GM23248 (cell line): ENCODE data around the gene CST8.

ENCODE experiments used
- EZH2 ChIP-seq: fragments of 200-600 bp; sonication (generic); IDR thresholded peaks from 2 replicates; pipeline ENCODE4 v1.6.1; 2018; ENCODE audit warnings: antibody characterized with exemption, mild to moderate bottlenecking; ENCODE audit not compliant: insufficient read depth, poor library complexity, severe bottlenecking
- EZH2phosphoT487 ChIP-seq: fragments of 200-600 bp; sonication (generic); IDR thresholded peaks from 2 replicates; pipeline ENCODE4 v1.6.1; 2018; ENCODE audit warnings: antibody characterized with exemption, moderate library complexity, mild to moderate bottlenecking, low read depth; ENCODE audit not compliant: insufficient read depth

DNA sequence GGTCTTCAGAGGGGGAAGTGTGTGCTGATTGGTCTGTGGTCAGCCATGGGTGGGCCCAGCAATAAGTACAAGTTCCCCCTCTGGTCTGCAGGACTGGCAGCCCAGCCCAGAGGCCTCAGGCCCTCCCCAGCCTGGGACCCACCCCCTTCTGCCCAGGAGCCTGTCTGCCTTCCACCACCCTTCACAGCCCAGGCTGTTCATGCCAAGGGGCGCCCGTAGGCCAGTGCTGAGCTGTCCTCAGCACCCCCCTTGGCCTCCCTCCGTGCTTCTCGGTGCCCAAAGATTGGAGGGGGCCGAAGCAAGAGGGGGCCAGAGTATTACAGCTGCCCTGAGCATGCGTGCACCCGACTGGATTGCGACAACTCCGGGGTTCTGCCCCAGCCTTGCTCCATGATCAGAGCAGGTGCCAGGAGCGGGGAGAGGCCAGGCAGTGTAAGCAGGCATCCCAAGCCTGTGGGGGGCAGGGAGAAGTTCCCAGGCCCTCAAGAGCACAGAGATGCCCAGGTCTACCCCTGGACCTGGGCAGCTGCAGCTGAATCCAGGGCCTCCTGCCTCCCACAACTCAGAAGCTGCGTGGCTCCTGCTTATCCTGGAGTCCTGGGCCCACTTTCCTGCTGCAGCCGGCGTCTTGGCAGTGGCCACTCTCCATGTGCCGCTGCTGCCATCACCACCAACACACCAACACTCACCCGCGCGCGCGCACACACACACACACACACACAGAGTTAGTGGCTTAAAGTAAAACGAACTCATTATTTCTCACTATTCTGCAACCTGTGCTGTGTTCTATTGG is 44.1 kb downstream of the CST8 start:
- TF ChIP-seq EZH2 (no peak), EZH2phosphoT487 (no peak)
